ENCODE results near the gene ADGRL1. TPM values are rescaled to one million over a fixed set of nuclear protein-coding genes. Genes with fewer than 3 reads are reported as not detected.

Gene ADGRL1
- total and polyA plus RNA-seq, 2 donors (not counting 3 experiments of a cell fraction or from before 2014, with no cell fraction given) = 7.3 to 8.3 TPM

DNA sequence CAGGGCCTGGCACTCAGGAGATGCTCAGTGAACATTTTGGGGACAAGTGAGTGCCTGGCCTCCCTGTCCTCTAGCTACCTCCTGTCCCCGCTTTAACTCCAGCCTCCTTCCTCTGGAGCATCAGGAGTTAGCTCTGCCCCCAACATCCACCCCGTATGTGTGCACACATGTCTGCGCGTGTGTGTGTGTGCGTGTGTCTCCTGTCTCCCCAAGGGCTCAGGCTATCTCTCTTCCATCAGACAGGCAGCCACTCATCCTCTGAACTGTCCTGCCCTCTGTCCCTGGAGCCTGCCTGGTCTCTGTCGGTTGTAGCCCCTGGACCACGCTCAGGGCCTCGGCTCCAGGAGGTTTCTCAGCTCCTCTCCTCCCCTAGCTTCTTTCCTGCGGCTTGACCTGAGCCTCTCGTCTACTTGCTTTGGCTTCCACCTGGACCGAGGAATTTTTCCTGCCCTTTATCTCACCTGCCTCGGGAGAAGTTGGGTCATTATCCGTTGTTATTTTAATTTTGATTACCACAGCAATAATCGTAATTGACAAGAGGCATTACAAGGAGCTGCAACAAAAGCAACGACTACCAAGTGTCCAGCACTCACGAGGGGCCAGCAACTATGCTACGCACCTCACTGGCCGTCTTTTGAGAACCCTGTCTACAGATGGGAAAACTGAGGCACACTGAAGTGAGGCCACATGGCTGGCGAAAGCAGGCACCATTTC lies 37.6 kb downstream of the ADGRL1 start:
- TF ChIP-seq FOS (IDR thresholded peaks at IDR 0.05; ENCODE audit: borderline replicate concordance, insufficient read depth, low read length) = no peak
- no peak for TF ChIP-seq POLR2A (IDR thresholded peaks at IDR 0.05; ENCODE audit: low read depth, low read length)
- TF ChIP-seq, protein P1, sequence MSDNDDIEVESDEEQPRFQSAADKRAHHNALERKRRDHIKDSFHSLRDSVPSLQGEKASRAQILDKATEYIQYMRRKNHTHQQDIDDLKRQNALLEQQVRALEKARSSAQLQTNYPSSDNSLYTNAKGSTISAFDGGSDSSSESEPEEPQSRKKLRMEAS (IDR thresholded peaks at IDR 0.05; ENCODE audit: insufficient read depth, insufficient read length) = no peak
- TF ChIP-seq, protein P2, sequence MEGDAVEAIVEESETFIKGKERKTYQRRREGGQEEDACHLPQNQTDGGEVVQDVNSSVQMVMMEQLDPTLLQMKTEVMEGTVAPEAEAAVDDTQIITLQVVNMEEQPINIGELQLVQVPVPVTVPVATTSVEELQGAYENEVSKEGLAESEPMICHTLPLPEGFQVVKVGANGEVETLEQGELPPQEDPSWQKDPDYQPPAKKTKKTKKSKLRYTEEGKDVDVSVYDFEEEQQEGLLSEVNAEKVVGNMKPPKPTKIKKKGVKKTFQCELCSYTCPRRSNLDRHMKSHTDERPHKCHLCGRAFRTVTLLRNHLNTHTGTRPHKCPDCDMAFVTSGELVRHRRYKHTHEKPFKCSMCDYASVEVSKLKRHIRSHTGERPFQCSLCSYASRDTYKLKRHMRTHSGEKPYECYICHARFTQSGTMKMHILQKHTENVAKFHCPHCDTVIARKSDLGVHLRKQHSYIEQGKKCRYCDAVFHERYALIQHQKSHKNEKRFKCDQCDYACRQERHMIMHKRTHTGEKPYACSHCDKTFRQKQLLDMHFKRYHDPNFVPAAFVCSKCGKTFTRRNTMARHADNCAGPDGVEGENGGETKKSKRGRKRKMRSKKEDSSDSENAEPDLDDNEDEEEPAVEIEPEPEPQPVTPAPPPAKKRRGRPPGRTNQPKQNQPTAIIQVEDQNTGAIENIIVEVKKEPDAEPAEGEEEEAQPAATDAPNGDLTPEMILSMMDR (IDR thresholded peaks at IDR 0.05; ENCODE audit: extremely low read depth in 1 of 2, insufficient read depth in 1 of 2, low read depth in 1 of 2, low read length in 2 of 2) = no peak
- TF ChIP-seq EZH2 (IDR thresholded peaks at IDR 0.05; ENCODE audit: borderline replicate concordance, low read depth, low read length, severe bottlenecking) = no peak
- TF ChIP-seq GATA2 (IDR thresholded peaks at IDR 0.05; ENCODE audit: insufficient read depth, insufficient read length, low read depth, low read length) = no peak
- TF ChIP-seq JUN (IDR thresholded peaks at IDR 0.05; ENCODE audit: borderline replicate concordance, insufficient read depth, insufficient read length, low read depth) = no peak
- no peak for TF ChIP-seq MYC (IDR thresholded peaks at IDR 0.05; ENCODE audit: low read depth, low read length)
- no peak for TF ChIP-seq POLR2AphosphoS5 (IDR thresholded peaks at IDR 0.05; ENCODE audit: insufficient read depth, low read depth, low read length)
- POLR2A ChIA-PET = no interaction called here
- H3K4me1 ChIP-seq (ENCODE audit: control insufficient read depth, extremely low read depth, insufficient read depth, low read length) = no peaks in the 10 kb centered on the region
- intact Hi-C loops (cut with micrococcal nuclease) (no loop called here), dilution Hi-C loops (cut with MboI; ENCODE audit: extremely low pct_ligation_motif_present, low sequenced_read_pairs) (no loop called here)
- no peak overlapping the region for H2AFZ ChIP-seq (ENCODE audit: low read depth, low read length)
- no peaks in the 10 kb centered on the region for H3K79me2 ChIP-seq (ENCODE audit: control insufficient read depth, insufficient read depth, low read length)
- no peak overlapping the region for H3K4me3 ChIP-seq (replicated peaks in 1 of 3; ENCODE audit: insufficient read depth in 1 of 3, low read depth in 1 of 3, low read length in 3 of 3)
- H3K27ac ChIP-seq (ENCODE audit: insufficient read depth, low read depth, low read length) = no peak overlapping the region
- H4K20me1 ChIP-seq (replicated peaks; ENCODE audit: control insufficient read depth, extremely low read depth, insufficient read depth, low read length) = no peaks in the 10 kb centered on the region
- no peaks in the 10 kb centered on the region for H3K36me3 ChIP-seq (ENCODE audit: control insufficient read depth in 2 of 2, extremely low read depth in 1 of 2, insufficient read depth in 2 of 2, low read length in 2 of 2)
- H3K9me3 ChIP-seq (replicated peaks; ENCODE audit: control insufficient read depth, insufficient read depth, low read length) = no peaks in the 10 kb centered on the region
- H3K27me3 ChIP-seq (ENCODE audit: control insufficient read depth in 2 of 2, insufficient read depth in 2 of 2, low read length in 2 of 2) = no peaks in the 10 kb centered on the region
- BruUV-seq (replicated peaks) = no TSS peak
- CTCF ChIA-PET = interaction anchor here (0.7 to 1.9 kb wide), 6 partner anchors 11 to 238 kb away, joined by 3 to 12 read pairs (median 6); partner anchors contain the start of gene ASF1B
- H3K9ac ChIP-seq (replicated peaks; ENCODE audit: extremely low read depth, insufficient read depth, low read length) = no peak overlapping the region
- H3K4me2 ChIP-seq (ENCODE audit: insufficient read depth, low read length) = no peak overlapping the region
- H3K9me1 ChIP-seq (replicated peaks; ENCODE audit: control insufficient read depth, extremely low read depth, insufficient read depth, low read length) = no peaks in the 10 kb centered on the region
- FAIRE-seq (no peak), DNase-seq (ENCODE audit: low read depth, low spot score) (no peak)
